HG02798 (cell line): ENCODE data around the gene LSM8.
A peak's percentile ranks its signal among the peaks of the same experiment; 100 is the strongest.
"Not testable (repeated sequence)": the region's sequence is repeated elsewhere in the genome, so short reads cannot be mapped to it uniquely, and the experiment has no call there.

Experiments used
- ATAC-seq: cut with Tn5 transposase; IDR thresholded peaks from one replicate; pipeline ENCODE4 v1.9.1; 2021; ENCODE audit warnings: mild to moderate bottlenecking; ENCODE audit not compliant: unreplicated experiment, poor library complexity

The LSM8 gene

GRCh38 chr7:118195837-118196474 lies 12.0 kb downstream of the LSM8 start:
- peak; percentile 83 for ATAC-seq

GRCh38 chr7:118202061-118202460 lies 18.1 kb downstream of the LSM8 start:
- ATAC-seq, result no peak

GRCh38 chr7:118214051-118214832 lies 30.3 kb downstream of the LSM8 start:
- ATAC-seq, result peak; percentile 98

GRCh38 chr7:118214833-118215182 lies 30.8 kb downstream of the LSM8 start:
- peak; percentile 8 for ATAC-seq

- no peak for ATAC-seq
Observed at GRCh38 chr7:118217210-118217619, 33.3 kb downstream of the LSM8 start.

GRCh38 chr7:118218413-118219156 lies 34.6 kb downstream of the LSM8 start:
- ATAC-seq, result no peak

- ATAC-seq, result no peak
Observed at GRCh38 chr7:118219157-118219512, 35.2 kb downstream of the LSM8 start.

GRCh38 chr7:118220583-118220982 lies 36.6 kb downstream of the LSM8 start:
- ATAC-seq, result no peak

GRCh38 chr7:118222591-118222990 lies 38.6 kb downstream of the LSM8 start:
- no peak for ATAC-seq

GRCh38 chr7:118224521-118224920 lies 40.6 kb downstream of the LSM8 start, which contains the start of gene ANKRD7:
TSS of gene ANKRD7 (plus strand) at chr7:118224704. CDS start at chr7:118224831, 127 bp downstream.
- no peak for ATAC-seq

GRCh38 chr7:118232837-118233236 lies 48.9 kb downstream of the LSM8 start:
- no peak for ATAC-seq

- no peak for ATAC-seq
Observed at GRCh38 chr7:118233799-118234198, 49.8 kb downstream of the LSM8 start.

- ATAC-seq, result no peak
Observed at GRCh38 chr7:118239014-118239413, 55.0 kb downstream of the LSM8 start.

GRCh38 chr7:118240320-118240719 lies 56.4 kb downstream of the LSM8 start:
- ATAC-seq, result not testable (repeated sequence)
